GM18909 (cell line): ENCODE measurements around the gene AK5.
A peak's percentile ranks its signal among the peaks of the same experiment; 100 is the strongest.

Source experiments
- ATAC-seq: cut with Tn5 transposase; IDR thresholded peaks from one replicate; pipeline ENCODE4 v1.9.1; 2021; ENCODE audit warnings: mild to moderate bottlenecking; ENCODE audit not compliant: unreplicated experiment, poor library complexity

AK5 gene, protein sequence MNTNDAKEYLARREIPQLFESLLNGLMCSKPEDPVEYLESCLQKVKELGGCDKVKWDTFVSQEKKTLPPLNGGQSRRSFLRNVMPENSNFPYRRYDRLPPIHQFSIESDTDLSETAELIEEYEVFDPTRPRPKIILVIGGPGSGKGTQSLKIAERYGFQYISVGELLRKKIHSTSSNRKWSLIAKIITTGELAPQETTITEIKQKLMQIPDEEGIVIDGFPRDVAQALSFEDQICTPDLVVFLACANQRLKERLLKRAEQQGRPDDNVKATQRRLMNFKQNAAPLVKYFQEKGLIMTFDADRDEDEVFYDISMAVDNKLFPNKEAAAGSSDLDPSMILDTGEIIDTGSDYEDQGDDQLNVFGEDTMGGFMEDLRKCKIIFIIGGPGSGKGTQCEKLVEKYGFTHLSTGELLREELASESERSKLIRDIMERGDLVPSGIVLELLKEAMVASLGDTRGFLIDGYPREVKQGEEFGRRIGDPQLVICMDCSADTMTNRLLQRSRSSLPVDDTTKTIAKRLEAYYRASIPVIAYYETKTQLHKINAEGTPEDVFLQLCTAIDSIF

DNA sequence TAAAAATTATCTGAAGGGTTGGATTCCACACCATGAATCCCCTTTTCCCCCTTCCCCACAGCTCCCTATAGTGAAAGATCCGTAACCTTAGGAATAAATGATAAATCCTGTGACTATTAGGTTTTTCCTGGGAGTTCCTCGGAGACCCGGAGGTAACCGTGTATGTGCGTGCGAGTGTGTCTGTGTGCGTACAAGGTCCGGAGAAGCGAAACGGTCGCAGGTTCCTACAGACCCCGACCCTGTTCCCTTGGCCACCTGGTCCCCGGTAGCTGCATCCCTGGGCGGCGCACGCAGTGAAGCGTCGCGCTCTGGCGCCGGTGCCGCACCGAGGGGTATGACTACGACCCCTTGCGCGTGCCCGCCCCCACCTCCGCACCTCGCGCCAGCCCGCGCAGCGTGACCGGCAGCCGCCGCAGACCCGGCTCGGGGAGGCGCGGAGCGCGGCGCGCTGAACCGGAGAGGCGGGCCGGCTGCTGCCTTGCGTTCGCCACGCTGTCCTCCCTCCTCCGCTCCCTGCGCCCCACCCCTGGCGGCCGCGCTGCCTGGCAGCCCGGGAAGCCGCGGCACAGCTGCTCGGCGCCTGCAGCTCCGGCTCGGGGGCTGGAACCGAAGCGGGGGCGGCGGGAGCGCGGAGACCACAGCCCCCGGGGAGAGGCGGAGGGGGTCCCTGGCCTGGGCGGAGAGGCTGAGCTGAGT is at the start of gene AK5:
Gene AK5, plus strand, starts transcription at position 529 of the 696 bp plus-strand sequence. CDS start 295 bp downstream, outside the sequence.
- ATAC-seq: peak; percentile 59

DNA sequence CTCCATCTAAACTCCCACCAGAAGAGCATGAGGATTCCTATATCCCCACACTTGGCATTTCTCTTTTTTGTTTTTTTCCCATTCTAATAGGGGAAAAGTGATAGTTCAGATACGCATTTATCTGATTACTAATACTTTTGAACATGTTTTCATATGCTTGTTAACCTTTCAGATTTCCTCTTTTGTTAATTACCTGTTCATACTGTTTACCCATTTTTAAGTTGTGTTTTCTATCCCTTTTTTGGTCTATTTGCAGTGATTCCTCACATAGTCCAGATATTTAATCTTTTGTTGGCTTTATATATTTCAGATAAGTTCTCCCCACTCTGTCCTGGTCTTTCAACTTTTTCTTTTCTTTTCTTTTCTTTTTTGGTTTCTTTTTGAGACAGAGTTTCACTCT is 49.0 kb upstream of the AK5 start:
- no peak for ATAC-seq

GRCh38 chr1:77234096-77234495 is 47.7 kb upstream of the AK5 start:
- no peak for ATAC-seq

GRCh38 chr1:77234943-77235342 is 46.9 kb upstream of the AK5 start:
- ATAC-seq: no peak

DNA sequence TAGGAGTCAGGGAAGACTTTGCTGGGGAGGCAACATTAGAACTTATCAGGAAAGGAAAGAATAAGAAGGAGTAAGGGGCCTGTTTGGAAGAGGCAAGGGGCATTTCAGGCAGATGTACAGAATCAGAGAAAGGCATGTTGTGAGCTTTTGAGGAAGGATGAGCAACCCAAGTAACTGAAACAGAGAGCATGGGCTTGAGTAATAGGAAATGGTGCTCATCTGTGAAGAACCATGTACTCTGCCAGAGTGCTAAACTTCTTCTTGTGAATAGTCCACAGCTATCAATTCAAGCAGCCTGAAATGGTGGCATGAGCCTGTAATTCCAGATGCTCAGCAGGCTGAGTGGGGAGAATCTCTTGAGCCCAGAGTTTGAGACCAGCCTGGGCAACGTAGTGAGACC is 43.4 kb upstream of the AK5 start:
- no peak for ATAC-seq

GRCh38 chr1:77239311-77239710 is 42.5 kb upstream of the AK5 start:
- no peak for ATAC-seq

GRCh38 chr1:77245830-77246229 is 36.0 kb upstream of the AK5 start:
- ATAC-seq: no peak

- ATAC-seq: no peak
Observed at GRCh38 chr1:77250126-77250525, 31.7 kb upstream of the AK5 start.

DNA sequence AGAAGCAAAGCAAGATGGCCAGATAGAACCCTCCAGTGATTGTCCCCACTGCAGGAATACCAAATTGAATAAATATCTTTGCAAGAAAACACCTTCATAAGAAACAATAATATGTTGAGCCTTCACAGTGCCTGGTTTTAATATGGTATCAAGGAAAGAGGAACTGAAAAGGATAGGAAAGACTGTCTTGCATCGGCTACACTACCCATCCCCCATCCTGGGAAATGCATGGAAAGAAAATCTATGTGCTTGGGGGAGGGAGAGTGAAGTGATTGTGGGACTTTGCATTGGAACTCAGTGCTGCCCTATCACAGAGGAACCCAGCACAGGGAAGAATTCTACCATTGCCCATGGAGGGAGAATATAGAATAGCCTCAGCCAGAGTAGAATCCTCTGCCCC is 28.6 kb upstream of the AK5 start:
- ATAC-seq: no peak

- ATAC-seq: no peak
Observed at GRCh38 chr1:77263708-77264107, 18.1 kb upstream of the AK5 start.

- no peak for ATAC-seq
Observed at GRCh38 chr1:77265180-77265579, 16.6 kb upstream of the AK5 start.

- ATAC-seq: no peak
Observed at GRCh38 chr1:77267035-77267434, 14.8 kb upstream of the AK5 start.

GRCh38 chr1:77271852-77272580 is 9.8 kb upstream of the AK5 start:
- ATAC-seq: no peak

GRCh38 chr1:77273891-77274290 is 7.9 kb upstream of the AK5 start:
- ATAC-seq: no peak

DNA sequence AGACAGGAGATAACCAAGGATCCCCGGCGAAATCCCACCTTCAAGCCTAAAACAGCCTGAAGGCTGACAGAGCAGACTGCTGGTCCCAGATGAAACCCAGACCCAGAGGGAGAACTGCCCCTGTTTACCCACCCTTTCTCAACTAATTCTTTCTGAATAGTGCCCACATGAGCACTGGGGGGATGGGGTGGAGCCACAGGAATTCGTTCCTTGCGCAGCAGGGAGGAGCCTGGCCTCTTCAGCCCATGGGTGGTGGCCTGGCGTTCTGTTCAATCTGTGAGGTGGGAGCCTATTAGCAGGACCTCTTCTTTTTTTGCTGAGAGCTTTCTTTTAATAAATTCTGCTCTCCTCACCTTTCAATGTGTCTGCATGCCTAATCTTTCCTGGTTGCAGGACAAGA is 6.6 kb upstream of the AK5 start:
- no peak for ATAC-seq

DNA sequence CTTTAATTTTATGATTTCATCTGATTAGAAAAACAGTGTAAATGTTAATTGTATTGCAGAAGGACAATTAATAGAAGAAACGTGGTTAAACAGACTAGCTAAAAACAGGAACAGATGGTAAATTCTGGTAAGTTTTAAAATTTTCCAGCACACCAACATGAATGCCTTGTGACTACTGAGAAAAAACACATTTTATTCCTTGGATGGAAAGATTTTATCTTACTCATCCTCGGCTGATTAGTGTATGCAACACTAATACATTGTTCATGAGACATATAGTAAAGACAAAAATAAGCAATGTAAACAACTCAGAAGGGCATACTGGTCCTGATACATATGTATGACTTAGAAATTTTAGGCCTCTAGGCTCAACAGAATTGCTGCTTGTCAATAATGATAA is 4.9 kb upstream of the AK5 start:
- no peak for ATAC-seq

DNA sequence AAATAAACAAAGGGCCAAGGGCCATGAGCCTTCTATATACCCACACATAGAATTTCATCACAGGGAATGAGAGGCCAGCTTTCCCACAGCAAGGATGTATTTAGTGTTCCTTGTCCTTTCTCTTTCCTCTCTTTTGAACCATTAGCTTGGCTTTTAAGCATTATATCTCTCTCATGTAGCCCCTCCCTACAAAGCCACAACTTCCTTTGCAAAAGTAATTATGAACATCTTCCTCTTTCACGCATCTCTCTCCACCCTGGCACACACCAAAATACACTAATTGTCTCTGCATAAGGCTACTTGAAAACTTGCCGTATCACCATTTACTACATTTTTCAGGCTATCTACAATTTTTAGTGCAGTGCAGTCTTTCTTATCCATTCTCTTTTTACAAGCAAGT is 1.9 kb upstream of the AK5 start:
- ATAC-seq: no peak

DNA sequence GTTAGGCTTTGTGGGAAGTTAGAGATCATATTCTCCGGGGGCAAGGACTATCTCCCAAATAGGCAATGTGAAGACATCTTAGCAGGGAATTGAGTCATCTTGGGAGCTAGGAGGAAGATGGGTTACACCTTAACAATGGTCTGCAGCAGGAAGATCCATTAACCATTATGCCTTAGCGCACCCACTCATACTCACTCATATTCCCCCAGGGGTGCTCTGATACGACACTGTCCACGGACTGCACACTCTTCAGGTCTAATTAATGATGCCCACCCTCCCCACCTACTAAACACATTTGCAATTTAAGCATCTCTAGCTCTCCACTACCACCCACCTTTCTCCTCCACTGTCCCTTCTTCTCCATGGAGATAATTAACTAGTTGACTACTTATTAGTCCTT is 857 bp upstream of the AK5 start:
- no peak for ATAC-seq

GRCh38 chr1:77282187-77282865 is 507 bp downstream of the AK5 start:
- ATAC-seq: peak; percentile 38

- no peak for ATAC-seq
Observed at GRCh38 chr1:77282866-77283539, 1.2 kb downstream of the AK5 start.
